ENCODE results near the gene HLA-DOA.
A peak's percentile ranks its signal among the peaks of the same experiment; 100 is the strongest.

The HLA-DOA gene

DNA sequence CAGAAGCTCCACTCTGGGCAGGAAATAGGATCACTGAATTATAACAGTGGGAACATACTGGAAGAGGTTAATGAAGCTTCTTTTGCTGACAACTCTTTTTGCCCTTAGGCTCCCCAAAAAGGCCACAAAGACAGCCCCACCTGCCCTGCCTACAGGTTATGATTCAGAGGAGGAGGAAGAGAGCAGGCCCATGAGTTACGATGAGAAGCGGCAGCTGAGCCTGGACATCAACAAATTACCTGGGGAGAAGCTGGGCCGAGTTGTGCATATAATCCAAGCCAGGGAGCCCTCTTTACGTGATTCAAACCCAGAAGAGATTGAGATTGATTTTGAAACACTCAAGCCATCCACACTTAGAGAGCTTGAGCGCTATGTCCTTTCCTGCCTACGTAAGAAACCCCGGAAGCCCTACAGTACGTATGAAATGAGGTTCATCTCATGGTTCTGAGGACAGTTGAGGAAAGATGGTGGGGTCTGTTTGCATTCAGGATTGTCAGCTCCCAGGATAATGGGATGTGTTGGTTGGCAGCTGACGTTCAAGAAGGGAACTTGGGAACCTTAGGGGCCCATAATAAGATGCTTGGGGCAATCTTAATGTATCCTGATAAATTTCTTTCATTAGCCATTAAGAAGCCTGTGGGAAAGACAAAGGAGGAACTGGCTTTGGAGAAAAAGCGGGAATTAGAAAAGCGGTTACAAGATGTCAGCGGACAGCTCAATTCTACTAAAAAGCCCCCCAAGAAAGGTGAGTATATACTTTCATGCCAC is 29.5 kb downstream of the HLA-DOA start:
- no peak for DNase-seq (ENCODE audit: low read depth in 2 of 2)

DNA sequence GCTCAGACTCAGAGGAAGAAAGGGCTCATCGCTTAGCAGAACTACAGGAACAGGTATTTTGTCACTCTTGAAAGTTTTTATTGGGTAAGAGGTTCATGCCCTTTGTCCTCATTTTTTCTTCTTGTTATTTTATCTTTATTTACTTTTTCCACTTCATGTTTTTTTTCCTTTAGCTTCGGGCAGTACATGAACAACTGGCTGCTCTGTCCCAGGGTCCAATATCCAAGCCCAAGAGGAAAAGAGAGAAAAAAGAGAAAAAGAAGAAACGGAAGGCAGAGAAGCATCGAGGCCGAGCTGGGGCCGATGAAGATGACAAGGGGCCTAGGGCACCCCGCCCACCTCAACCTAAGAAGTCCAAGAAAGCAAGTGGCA is 31.5 kb downstream of the HLA-DOA start:
- no peak for DNase-seq (ENCODE audit: low read depth in 2 of 2)

DNA sequence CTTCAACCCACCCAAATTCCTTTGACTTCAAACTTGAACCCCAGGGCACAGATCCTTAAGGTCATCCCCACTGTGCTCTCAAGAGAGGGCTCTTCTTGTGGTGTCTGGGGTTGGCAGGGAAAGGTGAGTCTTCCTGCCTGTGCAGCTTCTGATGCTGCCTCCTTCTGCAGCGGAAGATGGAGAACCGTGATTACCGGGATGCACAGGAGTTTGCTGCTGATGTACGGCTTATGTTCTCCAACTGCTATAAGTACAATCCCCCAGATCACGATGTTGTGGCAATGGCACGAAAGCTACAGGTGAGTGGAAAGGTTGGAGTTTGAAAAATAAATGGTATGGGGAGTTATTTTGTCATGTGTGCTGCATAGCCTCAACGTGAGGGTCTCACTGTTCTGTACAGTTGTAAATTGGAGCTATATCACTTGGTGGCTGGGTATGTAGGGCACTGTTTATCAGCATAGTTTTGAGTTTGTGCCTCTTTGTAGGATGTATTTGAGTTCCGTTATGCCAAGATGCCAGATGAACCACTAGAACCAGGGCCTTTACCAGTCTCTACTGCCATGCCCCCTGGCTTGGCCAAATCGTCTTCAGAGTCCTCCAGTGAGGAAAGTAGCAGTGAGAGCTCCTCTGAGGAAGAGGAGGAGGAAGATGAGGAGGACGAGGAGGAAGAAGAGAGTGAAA is 32.0 kb downstream of the HLA-DOA start:
- DNase-seq (ENCODE audit: low read depth in 2 of 2), result no peak

DNA sequence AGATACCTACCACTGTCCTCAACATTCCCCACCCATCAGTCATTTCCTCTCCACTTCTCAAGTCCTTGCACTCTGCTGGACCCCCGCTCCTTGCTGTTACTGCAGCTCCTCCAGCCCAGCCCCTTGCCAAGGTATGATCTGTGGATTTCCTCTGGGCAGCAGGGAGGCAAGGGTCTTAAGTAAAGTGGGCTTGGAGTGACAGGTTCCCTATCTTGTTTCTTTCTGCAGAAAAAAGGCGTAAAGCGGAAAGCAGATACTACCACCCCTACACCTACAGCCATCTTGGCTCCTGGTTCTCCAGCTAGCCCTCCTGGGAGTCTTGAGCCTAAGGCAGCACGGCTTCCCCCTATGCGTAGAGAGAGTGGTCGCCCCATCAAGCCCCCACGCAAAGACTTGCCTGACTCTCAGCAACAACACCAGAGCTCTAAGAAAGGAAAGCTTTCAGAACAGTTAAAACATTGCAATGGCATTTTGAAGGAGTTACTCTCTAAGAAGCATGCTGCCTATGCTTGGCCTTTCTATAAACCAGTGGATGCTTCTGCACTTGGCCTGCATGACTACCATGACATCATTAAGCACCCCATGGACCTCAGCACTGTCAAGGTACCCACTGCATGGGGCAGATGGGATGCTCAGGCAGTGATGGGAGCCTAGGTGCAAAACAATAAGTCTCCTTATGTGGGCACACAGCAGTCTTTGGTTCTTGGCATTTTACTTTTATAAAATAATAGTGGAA is 32.9 kb downstream of the HLA-DOA start:
- DNase-seq (ENCODE audit: low read depth in 2 of 2), result no peak

DNA sequence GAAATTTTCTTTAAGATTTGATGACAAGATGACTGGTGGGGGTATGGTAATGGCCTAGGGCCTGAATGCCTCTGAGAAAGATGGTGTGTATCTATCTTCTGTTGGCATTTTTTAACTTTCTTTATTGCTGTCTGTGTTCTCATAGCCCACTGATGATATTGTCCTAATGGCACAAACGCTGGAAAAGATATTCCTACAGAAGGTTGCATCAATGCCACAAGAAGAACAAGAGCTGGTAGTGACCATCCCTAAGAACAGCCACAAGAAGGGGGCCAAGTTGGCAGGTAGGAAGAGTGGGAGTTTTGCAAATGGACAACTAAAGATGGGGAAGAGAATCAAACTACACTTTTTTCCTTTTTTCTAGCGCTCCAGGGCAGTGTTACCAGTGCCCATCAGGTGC is 33.5 kb downstream of the HLA-DOA start:
- no peak for DNase-seq (ENCODE audit: low read depth in 2 of 2)

DNA sequence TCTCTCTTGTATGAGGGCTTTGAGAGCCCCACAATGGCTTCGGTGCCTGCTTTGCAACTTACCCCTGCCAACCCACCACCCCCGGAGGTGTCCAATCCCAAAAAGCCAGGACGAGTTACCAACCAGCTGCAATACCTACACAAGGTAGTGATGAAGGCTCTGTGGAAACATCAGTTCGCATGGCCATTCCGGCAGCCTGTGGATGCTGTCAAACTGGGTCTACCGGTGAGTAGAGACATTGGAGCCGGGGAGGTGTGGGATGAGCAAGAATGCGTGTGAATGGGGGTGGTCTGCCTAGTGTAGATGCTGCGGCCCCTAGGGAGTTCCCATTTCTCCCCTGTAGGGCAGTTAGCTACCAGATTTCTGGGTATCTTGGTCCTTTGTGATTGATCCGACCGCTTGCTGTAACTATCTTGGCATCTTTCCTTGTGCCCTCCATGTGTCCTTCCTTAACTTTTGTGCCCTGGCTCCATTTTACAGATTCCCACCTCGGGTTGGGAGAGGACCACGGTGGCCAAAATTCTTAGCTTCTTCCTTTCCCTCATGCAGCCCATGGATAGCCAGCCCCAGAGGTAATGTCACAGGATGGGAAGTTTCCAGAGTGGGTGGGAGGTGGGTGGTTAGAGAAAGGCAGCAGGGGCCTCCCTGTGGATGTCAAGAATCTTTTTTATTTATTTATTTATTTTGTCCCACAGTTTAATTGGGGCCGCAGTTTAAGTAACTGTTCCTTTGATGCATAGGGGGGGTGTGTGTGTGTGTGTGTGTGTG is 34.7 kb downstream of the HLA-DOA start:
- DNase-seq (ENCODE audit: low read depth in 2 of 2), result no peak

DNA sequence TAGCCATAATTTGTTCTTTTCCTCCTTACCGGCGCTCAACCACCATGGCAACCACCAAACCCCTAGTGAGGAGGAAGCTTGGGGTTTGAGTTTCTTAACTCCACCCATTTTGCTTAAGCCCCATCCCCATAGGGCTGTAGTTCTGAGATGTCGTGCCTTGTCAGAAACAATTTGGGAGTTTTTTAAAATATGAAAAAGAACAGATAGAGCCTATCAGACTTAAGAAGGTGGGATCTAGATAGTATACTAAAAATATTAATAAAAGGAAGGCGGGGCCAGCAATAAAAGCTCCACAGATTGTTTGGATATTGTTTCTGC is 35.4 kb downstream of the HLA-DOA start:
- DNase-seq (ENCODE audit: low read depth in 2 of 2), result no peak

DNA sequence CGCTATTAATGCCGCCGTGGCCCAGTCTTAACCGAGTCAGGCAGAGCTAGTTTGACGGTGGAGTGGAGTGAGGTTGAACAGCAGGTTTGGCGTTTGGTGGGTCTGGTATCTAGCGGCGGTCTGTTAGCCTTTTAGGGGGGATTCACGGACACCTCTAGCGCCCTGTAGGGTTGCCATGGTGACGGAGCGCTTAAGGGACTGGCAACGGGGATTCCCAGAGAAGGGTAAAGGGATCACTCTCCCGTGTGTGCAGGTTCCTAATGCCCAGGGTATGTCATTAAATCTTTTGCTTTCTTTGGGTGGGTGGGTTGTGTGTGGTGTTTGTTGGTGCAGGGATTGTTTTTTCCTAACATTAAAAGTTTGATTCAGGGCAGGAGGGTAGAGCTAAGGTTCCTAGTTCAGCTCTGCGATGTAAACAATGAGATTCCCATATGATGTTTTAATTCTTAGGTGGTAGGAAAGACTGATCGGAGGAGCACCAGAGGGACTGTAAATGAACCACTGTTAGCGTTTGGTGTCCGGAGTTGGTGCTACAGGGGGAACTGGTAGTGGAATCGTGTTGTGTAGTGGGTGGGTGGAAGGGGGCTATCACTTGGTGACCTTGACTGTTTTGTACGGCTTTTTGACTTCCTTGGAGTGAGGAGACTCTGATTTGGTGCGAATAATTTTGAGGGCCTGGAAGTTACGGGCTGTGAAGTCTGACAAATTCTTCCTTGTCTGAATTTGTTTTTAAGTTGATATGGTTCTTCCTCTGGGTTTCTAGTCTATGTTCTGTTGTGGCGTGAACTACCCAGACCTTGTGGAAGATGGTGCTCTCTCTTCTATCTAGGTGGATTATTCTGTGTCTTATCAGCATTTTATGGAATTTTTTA is 36.0 kb downstream of the HLA-DOA start:
- peak in 1 of 2 experiments; percentile 44 for DNase-seq (ENCODE audit: low read depth in 2 of 2)

DNA sequence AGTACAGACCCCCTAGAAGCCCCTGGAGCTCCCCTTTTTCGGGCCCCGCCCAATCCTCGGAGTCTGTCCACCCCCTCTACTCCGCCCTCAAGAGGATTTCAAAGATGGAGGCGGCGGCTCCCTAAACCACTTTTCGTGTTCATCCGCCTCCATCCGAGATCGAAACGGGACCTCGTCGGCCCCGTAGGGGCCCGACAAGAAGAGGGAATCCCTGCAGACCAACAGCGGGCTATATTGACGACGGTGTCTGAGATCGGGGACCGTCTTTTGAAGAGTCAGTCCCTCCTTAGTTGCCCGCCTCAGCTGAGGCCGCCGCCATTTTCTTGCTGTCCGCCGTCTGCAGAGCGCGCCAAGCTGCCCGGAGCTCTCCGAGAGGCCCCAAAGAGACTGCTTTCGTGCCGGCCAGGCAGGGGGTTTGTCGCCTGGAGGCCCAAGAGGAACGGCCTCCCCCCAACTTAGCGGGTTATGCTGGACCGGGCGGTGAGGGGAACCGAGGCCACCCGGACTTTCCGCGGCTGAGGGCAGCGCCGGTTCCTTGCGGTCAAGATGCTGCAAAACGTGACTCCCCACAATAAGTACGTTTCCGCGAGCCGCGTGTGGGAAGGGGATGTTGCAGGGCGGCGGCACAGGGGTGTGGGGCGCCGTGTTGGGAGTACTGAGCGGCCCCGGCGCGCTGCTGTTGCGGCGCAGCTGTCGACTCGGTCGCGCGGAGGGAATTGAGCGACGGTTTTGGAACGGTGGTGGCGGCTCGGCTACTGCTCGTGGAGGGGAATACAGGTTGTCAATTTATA is 36.8 kb downstream of the HLA-DOA start:
- DNase-seq (ENCODE audit: low read depth in 2 of 2), result peak in 1 of 2 experiments; percentile 54

DNA sequence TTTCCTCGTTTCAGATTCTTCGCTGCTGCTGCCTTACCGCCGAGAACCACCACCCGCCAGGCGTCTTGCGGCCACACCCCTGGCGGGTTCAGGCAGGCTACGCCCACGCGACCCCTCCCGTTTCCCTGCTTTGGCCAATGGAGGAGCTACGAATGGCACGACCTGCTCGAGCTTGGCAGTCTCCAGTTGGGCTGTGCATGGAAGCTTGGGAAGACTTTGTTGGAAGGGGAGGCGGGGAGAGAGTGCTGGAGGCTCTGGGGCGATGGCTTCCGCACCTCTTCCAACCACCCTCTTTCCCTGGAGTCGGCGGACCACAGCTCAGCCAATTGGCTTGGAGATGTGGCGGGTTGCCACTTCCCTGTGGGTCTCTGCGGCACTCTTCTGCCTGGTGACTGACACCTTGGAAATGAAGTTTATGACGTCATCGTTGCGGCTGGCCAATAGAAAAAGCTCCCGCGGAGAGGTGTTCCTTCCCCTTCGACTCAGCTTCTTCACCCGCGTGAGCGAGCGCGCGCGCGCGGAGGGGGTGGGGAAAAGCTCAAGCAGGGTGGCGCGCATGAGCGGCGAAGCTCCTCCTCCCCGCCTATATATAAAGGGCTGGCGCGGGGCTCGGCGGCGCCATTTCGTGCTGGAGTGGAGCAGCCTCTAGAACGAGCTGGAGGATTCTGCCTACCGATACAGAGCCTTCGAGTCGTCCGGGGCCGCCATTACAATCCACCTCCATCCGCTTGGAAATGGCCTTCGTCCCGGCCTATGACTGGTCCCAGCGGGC is 37.6 kb downstream of the HLA-DOA start:
- DNase-seq (ENCODE audit: low read depth in 2 of 2), result peak; percentile 98 to 99

DNA sequence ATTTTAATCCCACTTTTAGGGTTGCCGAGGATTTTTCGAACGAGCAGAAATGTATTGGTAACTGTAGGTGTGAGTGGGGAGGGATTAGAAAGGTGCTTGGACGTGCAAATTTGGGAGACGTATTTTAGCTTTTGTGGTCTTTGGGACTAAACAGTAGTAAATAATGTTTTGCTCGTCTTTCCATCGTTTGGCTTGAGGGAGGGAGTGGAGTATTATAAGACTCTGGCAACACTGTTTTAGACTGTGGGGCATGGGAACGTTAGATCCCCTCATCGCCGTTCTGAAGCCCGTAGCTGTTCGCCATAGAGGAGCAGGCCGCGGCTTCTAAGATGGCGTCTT is 38.2 kb downstream of the HLA-DOA start:
- DNase-seq (ENCODE audit: low read depth in 2 of 2), result no peak

DNA sequence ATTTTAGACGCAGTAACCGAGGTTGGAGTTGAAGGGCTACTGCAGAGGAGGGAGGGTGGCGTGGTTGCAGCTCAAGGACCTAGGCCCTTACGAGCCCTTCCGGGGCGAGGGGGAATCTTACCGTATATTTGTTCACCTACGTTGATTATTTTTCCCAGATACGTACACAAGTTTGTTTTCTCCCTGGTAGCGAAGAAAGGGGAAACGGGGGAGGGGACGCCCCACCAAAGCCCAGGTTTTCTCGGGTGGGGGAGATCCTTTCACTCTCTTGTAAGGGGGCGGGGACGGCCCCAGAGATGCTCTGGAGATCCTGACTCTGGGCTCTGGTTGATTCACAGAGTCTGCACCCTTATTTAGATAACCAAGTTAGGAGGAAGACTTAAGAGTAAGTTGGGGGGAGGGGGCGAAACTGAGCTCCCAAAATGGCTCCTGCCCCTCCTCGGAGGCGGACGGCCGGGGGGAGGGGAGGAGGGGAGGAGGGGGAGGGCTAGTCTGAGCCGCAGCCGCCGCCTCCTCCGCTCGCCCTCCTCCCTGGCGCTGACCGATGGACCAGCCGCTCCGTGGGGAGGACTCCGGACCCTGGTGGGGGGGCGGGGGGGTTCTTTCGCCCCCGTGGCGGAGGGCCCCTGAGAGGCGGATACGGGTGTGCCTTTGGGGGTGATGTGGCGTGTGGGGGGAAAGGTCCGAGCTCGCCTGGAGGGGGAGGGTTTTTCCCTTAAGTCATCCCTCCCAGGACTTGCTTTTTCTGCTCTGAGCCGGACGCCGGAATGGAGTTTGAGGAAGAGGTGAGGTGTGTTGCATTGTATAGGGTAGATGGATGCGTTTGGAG is 38.8 kb downstream of the HLA-DOA start:
- peak; percentile 64 to 81 for DNase-seq (ENCODE audit: low read depth in 2 of 2)

DNA sequence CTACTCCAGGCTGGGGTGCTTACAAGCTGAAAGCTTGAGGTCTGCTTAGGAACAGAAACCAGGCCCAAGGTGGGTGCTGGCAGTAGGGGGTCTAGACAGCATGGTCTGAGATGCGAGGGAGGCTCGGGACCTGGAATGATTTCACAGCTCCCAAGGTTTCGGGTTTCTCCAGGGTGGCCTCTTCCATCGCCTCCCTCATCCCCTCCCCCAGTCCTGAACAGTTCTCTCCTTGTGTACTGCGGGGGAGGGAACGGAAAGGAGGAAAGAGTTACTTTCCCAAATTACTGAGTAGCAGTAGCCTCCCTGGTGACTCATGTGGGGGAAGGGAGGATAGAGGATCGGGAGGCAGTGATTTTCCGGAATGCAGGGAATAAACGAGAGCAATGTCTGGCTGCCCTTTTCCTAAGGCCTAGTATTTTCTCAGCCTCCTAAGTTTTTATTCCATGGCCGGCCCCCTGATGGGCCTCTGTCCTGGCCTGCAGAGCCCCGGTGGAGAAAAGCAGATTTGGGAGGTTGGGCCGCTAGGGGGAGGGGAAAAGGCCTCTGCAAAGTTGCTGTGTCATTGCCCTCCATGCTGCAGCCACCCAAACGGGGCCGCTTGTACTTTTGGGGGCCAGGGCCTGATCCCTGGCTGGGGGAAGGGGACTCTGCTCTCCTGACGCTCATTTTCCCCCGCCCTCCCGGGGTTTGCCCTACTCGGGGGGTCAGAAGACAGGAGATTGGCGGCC is 39.5 kb downstream of the HLA-DOA start:
- peak; percentile 63 to 66 for DNase-seq (ENCODE audit: low read depth in 2 of 2)

DNA sequence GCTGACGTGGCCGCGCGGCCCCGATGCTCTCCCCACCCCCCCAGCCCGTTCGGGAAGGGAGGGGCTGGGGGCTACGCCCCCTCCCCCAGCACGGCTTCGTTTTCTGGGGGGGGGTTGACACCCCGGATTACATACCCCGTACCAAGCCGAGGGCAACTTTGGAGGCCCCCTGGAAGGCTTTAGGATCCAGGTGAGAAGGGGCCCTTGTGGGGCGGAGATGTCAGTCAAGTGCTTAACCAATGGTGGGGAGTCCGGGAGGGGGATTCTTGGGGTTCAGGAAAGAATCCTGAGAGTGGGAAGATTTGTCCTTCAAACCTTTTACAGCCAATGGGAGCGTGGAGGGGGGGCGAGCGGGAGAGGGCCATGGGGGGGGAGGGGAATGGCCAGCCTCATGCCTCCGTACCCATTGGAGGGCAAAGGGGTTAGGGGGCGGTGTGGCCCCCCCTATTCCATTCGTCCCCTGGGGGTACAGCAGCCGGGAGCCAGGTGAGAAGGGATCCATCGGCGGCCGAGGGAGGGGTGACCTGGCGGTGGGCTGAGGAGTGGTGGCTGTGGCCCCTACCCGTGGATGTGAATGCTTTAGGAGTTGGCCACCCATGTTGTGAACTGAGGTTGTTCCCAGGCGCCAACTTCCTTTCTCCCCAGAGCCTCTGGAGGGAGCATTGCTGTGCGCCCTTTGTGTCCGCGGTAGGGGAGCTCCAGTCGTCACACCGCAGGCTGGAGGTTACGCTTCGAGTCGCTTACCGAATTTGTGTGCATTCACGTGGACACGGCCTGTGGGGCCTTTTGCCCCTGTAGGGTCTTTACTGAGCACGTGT is 40.3 kb downstream of the HLA-DOA start:
- peak; percentile 52 to 66 for DNase-seq (ENCODE audit: low read depth in 2 of 2)

DNA sequence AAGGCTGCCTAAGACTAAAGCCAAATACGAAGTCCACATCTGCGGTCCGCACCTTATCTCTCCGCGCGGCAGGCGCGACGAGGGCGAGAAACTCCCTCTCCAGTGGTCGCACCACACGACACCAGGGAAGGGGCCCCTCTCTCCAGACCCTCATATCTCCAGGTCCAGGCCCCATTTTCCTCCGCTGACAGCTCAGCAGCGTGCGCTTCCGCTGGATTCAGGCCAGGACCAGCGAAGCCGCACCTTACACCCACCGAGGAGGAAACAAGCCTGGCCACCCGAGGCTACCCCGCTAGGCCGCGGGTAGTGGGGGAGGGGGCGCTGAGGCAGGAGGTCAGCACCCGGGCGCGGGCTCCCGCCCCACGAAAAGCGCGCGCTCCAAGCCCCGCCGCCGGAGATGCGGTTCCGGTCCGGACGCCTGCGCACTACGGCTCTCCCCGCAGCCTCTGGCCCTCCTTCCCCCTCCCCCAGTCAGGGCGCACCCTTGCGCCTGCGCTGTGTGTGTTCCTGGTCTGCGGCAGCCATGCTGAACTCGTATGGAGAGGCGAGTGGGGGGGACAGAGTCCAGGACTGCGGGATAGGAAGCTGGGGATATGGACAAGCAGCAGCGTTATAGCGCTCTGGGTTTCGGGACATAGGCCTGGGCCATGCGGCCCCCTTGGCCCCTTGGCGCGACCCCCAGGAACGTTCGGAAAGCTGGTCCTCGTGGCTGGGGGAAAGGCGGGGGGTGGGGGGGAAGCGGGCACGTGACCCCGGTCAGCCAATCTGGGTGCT is 41.1 kb downstream of the HLA-DOA start, which contains the start of gene BRD2:
TSS of gene BRD2 (plus strand) at position 502 of the 774 bp plus-strand sequence. CDS start 4,305 bp downstream, outside the sequence.
- peak; percentile 91 to 93 for DNase-seq (ENCODE audit: low read depth in 2 of 2)
